Stimulated activated CD8-positive, alpha-beta memory T cell treated with anti-CD3 and anti-CD28 coated beads, Interleukin-15, amount 100 ng/mL, for 48 hours (primary cell): Measurements from ENCODE around the gene ZNF234.
"Not testable (repeated sequence)": the region's sequence is repeated elsewhere in the genome, so short reads cannot be mapped to it uniquely, and the experiment has no call there.

ENCODE experiments used
- DNase-seq, 2 donors: peaks; one replicate each; pipeline ENCODE4 v3.0.0-alpha.2; 2020; ENCODE audit warnings: low read depth in 2 of 2

The ZNF234 gene

GRCh38 chr19:44141191-44142058 lies at the start of gene ZNF234:
Gene ZNF234, plus strand, starts transcription at chr19:44141554. Its CDS starts 3,079 bp downstream, at chr19:44144633.
- DNase-seq, result peak; percentile 44 to 50

- DNase-seq, result no peak
Observed at GRCh38 chr19:44092108-44092507, 49.2 kb upstream of the ZNF234 start.

GRCh38 chr19:44093931-44094765 lies 47.2 kb upstream of the ZNF234 start, which contains the start of gene ZNF224:
Gene ZNF224, plus strand, starts transcription at chr19:44094361. Its CDS starts 3,513 bp downstream, at chr19:44097874.
- peak; percentile 78 to 81 for DNase-seq

- no peak for DNase-seq
Observed at GRCh38 chr19:44107751-44108150, 33.6 kb upstream of the ZNF234 start.

GRCh38 chr19:44109458-44109857 lies 31.9 kb upstream of the ZNF234 start:
- DNase-seq, result no peak

- DNase-seq, result no peak
Observed at GRCh38 chr19:44111910-44112463, 29.4 kb upstream of the ZNF234 start.

GRCh38 chr19:44112802-44113137 lies 28.6 kb upstream of the ZNF234 start:
- DNase-seq, result no peak

- peak; percentile 77 to 83 for DNase-seq
Observed at GRCh38 chr19:44113138-44113783, 28.1 kb upstream of the ZNF234 start, which contains the start of gene ZNF225. Gene ZNF225, plus strand, starts transcription at chr19:44113399. Its CDS starts 2,429 bp downstream, at chr19:44115828.

- no peak for DNase-seq
Observed at GRCh38 chr19:44113784-44114390, 27.5 kb upstream of the ZNF234 start.

GRCh38 chr19:44121162-44121561 lies 20.2 kb upstream of the ZNF234 start:
- DNase-seq, result not testable (repeated sequence)

GRCh38 chr19:44131955-44132354 lies 9.4 kb upstream of the ZNF234 start:
- no peak for DNase-seq

GRCh38 chr19:44142059-44142433 lies 692 bp downstream of the ZNF234 start:
- DNase-seq, result no peak

GRCh38 chr19:44149776-44150175 lies 8.4 kb downstream of the ZNF234 start:
- no peak for DNase-seq

- no peak for DNase-seq
Observed at GRCh38 chr19:44151491-44151890, 10.1 kb downstream of the ZNF234 start.

GRCh38 chr19:44156475-44156874 lies 15.1 kb downstream of the ZNF234 start:
- no peak for DNase-seq

- no peak for DNase-seq
Observed at GRCh38 chr19:44163789-44164188, 22.4 kb downstream of the ZNF234 start.

- no peak for DNase-seq
Observed at GRCh38 chr19:44164327-44164672, 22.9 kb downstream of the ZNF234 start.

GRCh38 chr19:44164673-44165512 lies 23.5 kb downstream of the ZNF234 start, which contains the start of gene ZNF226:
Gene ZNF226, plus strand, starts transcription at chr19:44165100. Its CDS starts 4,981 bp downstream, at chr19:44170081.
- DNase-seq, result peak; percentile 69 to 77

- not testable (repeated sequence) for DNase-seq
Observed at GRCh38 chr19:44170660-44171059, 29.3 kb downstream of the ZNF234 start.

GRCh38 chr19:44176590-44176989 lies 35.2 kb downstream of the ZNF234 start:
- DNase-seq, result no peak
